Measurements from ENCODE around the gene DTNB.
"Not testable (repeated sequence)": the region's sequence is repeated elsewhere in the genome, so short reads cannot be mapped to it uniquely, and the experiment has no call there.

DTNB gene

GRCh38 chr2:25682082-25682481, 8.7 kb upstream of the DTNB start:
- DNase-seq: no peak

DNA sequence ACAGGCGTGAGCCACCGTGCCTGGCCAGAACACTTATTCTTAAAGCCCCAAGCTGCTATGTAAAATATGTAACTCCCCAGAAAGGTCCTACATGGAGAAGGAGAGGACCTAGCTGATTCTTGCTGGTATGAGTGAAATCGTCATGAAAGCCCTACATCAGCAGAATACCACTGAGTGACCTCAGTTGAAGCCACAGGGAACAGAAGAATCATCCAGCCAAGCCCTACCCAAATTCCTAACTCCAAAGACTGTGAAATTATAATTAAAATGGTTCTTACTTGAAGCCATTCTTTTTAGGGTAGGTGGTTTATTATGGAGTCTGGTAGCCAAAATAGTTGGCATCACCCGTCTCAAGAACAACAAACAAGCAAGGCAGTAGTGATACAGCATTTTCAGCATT, 4.5 kb upstream of the DTNB start:
- DNase-seq: no peak

- no peak for DNase-seq
These were observed 643 bp upstream of the DTNB start for GRCh38 chr2:25674077-25674362.

DNA sequence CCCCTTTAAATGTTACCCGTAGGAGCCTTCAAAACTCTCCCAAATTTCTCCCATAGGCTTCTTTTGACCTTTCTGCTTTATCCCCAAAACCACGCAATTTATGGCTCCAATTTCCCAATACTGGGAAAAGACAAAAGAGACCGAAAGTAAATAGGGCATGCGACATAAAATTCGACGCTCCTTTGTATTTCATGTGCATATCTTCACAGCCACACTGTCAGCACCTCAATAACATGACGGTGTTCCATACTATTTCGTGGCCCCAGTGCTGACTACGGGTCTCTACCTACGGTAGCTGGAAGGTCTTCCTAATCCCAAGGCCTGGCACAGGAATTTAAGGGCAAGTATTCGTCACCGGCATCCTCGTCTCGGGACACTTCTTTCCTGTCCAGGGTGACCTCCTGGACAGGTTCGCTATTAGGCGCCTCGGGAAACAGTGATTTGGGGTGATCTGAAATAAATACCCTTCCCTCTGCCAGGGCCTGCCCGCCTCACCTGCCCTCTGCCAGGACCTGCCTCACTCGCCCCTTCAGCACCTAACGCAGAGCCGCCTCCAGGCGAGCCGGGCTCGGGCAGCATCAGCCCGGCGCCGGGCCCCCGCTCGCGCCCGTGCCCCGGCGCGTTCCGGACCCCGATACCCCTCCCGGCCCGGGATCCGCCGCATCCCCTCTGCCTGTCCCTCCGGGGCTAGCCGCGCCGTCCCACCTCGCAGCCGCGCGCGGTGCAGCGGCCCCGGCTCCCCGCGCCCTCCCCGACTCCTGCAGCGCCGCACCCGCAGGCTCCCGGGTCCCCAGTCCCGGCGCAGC, 680 bp downstream of the DTNB start:
- no peak for DNase-seq

GRCh38 chr2:25671622-25672021, 1.8 kb downstream of the DTNB start:
- DNase-seq: no peak

GRCh38 chr2:25669520-25669919, 3.9 kb downstream of the DTNB start:
- DNase-seq: no peak

- DNase-seq: no peak
These were observed 7.2 kb downstream of the DTNB start for GRCh38 chr2:25666218-25666617.

GRCh38 chr2:25665429-25665828, 7.9 kb downstream of the DTNB start:
- not testable (repeated sequence) for DNase-seq

- DNase-seq: no peak
These were observed 8.4 kb downstream of the DTNB start for GRCh38 chr2:25664965-25665307.

DNA sequence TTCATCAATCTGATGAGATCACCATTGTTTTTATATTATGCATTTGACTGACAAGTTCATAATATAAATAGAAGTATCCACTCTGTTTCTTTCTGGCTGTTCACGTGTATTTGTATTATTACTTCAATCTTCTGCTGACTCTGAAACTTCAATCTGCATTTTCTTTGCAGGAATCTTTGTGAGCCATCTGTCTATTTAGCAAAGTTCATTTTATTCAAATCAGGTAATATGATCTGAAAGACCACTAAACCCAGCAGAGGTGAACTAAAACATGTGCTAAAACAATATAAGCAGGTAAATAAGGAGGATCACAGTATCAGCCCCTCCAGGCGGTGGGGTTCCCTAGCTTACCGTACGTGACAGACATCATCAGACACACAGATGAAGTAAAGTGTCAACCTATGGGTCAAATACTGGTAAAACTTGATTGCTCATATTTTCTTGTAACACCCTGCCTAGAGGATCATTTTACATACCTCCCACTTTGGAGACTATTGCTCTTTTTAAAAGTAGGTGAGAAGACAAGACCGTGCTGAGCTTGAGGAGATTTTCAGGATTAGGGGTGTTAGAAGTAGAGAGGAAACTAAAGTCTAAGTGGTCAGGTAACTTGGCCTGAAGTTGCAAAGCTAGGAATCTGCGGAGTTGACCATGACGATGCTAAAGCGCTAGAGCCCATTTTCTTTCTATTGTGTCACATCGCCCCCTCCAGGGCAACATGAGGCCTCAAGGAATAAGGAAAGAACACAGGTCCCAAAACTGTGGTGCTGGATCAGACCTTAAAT, 9.0 kb downstream of the DTNB start:
- DNase-seq: no peak

DNA sequence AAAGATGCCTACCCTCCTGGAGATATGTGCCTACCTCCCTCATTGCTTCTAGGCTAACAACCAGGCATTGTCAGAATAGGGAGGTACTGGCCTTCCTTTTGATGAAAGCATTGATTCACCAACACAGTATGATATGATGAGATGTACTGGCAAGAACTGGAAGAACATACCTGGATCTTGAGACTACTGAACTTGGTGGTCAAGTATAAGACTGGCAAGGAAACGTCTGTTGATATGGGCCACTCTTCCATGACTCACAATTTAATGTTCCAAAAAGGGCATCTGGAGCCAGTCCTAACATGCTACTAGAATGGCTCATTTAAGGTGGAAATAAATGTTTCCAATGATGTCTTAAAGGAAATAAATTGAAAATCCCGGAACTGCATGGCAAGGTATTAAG, 18.1 kb downstream of the DTNB start:
- DNase-seq: no peak

DNA sequence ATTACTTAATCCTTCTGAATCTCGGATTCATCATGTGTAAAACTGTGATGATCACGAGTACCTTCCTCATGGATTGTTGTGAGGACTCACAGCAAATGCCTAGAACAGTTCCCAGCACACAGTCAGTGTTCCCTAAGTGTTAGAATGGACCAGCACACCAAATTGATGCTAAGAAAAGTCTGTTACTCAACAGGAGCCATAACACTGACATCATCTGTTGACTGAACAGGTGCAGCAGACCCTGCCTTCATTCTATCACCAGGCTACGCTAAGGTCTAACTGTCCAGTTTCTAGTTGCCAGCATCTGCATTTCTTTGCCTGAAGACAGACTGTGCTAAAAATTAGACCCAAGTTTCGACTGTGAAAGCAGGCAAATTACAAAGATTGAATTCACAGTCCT, 18.6 kb downstream of the DTNB start:
- no peak for DNase-seq

DNA sequence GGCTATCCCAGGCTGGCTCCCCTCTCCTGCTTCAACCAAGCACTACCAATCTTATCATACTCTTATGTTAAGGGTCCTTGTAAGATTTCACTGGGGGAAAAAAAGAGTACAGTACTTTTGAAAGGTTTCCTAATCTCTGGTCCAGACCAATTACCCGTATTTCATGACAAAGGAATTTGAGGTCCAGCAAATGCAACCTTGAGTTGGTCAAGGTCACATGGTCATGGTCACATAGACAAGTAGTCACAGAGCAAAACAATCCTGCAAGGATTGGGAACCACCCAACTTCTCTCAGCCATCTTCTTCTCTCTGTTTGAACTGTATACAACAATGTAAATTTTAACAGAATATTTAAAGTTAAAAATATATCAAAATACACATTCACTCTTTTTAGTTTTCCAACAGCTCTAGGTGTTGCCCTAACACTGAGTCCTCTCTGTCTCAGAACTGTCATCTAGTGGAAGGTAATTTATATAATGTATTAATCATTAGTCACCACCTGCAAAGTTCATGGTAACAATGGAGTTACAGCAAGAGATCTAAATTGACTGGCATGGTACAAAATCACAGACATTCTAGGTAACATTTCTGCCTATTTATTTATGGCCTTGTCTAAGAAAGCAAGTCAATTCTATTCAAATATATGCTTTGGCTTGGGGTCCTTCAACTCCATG, 21.5 kb downstream of the DTNB start:
- DNase-seq: no peak

GRCh38 chr2:25651066-25651465, 22.3 kb downstream of the DTNB start:
- DNase-seq: no peak

DNA sequence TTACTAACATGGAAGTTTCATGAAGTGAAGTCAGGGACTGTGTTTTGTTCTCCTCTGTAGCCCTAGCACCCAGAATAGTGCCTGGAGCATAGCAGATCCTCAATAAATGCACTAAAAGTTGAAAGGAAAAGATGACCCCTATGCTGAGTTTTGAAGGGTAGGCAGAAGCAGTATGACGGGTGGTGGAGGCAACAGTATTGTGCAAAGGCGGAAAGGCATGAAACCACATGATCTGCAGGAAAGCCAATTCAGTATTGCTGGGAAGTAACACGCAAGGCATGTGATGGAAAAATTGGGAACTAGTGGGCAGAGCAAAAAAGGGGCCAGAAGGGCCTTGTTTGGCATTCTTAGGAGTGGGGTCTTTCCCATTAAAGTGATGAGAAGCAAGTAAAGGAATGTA, 23.1 kb downstream of the DTNB start:
- no peak for DNase-seq

DNA sequence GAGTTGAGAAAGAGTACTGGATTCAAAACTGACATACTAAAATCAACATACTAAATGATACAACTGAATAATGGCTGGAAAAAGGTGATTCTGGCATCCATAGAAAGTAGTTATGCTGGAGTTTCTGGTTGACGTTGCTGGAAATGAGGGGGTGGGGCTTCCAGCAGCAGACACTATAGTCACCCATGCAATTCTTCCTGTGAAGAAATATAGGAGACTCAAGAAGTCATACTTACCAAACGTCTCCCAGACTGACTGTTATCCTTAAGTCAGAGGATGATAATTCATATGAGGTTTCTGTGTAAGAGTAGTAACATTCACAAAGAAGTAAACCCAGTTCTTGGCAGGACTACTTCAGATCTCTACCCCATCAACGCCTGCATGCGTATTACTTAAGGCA, 23.6 kb downstream of the DTNB start:
- DNase-seq: no peak

GRCh38 chr2:25642298-25642697, 31.1 kb downstream of the DTNB start:
- no peak for DNase-seq

DNA sequence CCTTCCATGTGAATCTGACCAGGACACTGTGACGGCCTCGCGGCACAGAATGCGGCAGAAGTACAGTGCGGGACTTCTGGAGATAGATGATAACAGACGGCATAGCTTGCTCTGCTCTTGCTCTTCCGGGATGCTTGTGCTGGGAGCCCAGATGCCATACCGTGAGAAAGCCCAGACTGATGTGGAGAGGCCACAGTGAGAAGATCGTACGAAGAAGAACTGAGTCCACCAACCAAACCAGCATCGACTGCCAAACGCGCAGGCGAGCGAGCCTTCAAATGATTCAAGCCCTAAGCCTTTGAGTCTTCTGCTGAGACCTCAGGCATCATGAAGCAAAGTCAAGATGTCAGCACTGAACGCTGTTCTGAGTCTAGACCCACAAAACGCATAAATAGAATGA, 33.7 kb downstream of the DTNB start:
- DNase-seq: no peak

DNA sequence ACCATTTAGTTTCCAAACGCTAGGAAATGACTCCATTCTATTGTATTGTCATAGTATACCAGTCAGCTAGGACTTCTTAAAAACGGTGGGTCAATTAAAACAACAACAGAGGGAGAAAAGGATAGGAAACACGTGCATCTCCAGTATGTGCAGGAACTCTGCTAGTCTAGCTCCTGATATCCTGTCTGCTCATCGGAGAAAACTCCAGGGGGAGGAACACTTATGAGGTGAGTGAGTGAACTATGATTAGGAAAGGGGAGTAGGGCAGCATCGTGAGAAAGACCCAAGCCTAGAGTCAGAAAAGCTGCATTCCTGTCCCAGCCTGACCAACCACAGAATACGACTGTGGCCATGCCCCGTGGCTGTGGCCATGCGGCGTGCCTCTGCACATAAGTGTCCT, 34.2 kb downstream of the DTNB start:
- no peak for DNase-seq

DNA sequence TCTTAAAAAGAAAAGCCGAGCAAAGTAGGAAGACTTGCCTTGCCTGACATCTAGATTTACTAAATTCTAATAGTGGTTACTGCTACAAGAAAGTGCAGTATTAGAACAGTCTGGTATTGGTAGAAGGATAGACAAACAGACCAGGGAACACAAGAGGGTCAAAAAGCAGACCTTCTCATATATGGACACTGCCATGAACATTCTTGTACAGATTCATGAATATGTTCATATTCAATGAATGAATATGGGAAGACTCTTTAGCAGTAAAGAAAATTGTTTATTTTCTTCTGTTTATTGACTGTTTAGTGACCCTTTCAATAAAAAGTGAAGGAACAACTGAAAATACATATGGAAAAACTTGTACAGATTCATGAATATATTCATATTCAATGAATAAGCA, 37.6 kb downstream of the DTNB start:
- no peak for DNase-seq

DNA sequence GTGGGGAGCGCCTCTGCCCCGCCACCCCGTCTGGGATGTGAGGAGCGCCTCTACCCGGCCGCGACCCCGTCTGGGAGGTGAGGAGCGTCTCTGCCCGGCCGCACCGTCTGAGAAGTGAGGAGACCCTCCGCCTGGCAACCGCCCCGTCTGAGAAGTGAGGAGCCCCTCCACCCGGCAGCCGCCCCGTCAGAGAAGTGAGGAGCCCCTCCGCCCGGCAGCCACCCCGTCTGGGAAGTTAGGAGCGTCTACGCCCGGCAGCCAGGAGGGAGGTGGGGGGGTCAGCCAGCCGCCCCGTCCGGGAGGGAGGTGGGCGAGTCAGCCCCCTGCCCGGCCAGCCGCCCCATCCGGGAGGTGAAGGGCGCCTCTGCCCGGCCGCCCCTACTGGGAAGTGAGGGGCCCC, 39.6 kb downstream of the DTNB start:
- DNase-seq: not testable (repeated sequence)

GRCh38 chr2:25632396-25632795, 41.0 kb downstream of the DTNB start:
- no peak for DNase-seq

GRCh38 chr2:25624635-25625034, 48.7 kb downstream of the DTNB start:
- DNase-seq: no peak

GRCh38 chr2:25623361-25623760, 50.0 kb downstream of the DTNB start:
- DNase-seq: no peak

All from SIG-M5 (cell line).